Mammary epithelial cell (primary cell): ENCODE results near the gene MAEA.

Experiments
- EZH2 ChIP-seq: IDR thresholded peaks from 2 replicates; pipeline ENCODE4 v1.6.1; 2012; ENCODE audit warnings: low read length, inconsistent platforms, borderline replicate concordance
- TF ChIP-seq, protein P1 (sequence below), 2 donors: IDR thresholded peaks in 1 of 2; conservative IDR thresholded peaks in 1 of 2; 2 replicates each; pipeline ENCODE4 v1.5.1; 2011 to 2012; ENCODE audit warnings: inconsistent platforms in 2 of 2, low read length in 2 of 2, mild to moderate bottlenecking in 2 of 2, control low read depth in 1 of 2, low read depth in 1 of 2; ENCODE audit not compliant: insufficient read depth in 1 of 2; ENCODE audit errors: extremely low read depth in 1 of 2

DNA sequence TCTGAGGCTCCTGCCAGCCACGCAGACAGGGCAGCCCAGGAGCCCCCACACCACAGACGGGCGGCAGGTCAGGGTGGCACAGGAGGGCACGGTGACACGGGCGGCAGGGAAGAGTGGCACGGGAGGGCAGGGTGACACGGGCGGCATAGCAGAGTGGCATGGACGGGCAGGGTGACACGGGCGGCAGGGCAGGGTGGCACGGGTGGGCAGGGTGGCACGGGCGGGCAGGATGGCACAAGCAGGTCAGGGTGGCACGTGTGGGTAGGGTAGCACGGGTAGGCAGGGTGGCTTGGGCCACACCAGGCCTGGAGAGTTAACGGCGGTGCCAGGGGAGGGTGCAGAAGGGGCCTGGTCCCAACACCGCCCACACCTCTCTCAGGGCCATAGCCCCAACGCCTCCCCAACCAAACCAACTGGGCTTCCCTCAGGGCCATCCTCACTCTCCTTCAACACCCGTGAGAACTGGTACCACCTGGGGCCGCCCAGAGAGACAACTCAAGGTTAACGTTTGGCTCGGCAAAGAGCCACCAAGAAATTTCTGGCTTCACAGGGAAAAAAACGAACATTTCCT, 44.1 kb upstream of the MAEA start:
- TF ChIP-seq, protein P1, sequence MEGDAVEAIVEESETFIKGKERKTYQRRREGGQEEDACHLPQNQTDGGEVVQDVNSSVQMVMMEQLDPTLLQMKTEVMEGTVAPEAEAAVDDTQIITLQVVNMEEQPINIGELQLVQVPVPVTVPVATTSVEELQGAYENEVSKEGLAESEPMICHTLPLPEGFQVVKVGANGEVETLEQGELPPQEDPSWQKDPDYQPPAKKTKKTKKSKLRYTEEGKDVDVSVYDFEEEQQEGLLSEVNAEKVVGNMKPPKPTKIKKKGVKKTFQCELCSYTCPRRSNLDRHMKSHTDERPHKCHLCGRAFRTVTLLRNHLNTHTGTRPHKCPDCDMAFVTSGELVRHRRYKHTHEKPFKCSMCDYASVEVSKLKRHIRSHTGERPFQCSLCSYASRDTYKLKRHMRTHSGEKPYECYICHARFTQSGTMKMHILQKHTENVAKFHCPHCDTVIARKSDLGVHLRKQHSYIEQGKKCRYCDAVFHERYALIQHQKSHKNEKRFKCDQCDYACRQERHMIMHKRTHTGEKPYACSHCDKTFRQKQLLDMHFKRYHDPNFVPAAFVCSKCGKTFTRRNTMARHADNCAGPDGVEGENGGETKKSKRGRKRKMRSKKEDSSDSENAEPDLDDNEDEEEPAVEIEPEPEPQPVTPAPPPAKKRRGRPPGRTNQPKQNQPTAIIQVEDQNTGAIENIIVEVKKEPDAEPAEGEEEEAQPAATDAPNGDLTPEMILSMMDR (conservative IDR thresholded peaks at IDR 0.05 in 1 of 2, IDR thresholded peaks at IDR 0.05 in 1 of 2; ENCODE audit: extremely low read depth in 1 of 2, insufficient read depth in 1 of 2, low read depth in 1 of 2, low read length in 2 of 2): no peak
- no peak for TF ChIP-seq EZH2
